Panc1 (cell line): ENCODE results near the gene STARD8. TPM values are rescaled to one million over a fixed set of nuclear protein-coding genes. Genes with fewer than 3 reads are reported as not detected.

Experiments used
- ATAC-seq: fragments of 200-7000 bp; cut with Tn5 transposase; 2 replicates; pipeline ENCODE4 v1.9.1; 2020; ENCODE audit warnings: mild to moderate bottlenecking, moderate library complexity
- BruUV-seq: library from RNA; stranded (reverse); fragments of 400-500 nt; replicated peaks from 2 replicates; lab custom pipeline; 2021; lab: Mats Ljungman, UMichigan
- CTCF ChIA-PET: fragments of 300-600 bp; sonication (Branson Sonifier 250); formaldehyde crosslinking; loops from one replicate; lab custom pipeline; 2022; ENCODE audit warnings: antibody characterized with exemption; lab: Charles Lee
- POLR2A ChIA-PET: fragments of 300-600 bp; sonication (Branson Sonifier 250); formaldehyde crosslinking; loops from one replicate; lab custom pipeline; 2022; ENCODE audit warnings: antibody characterized with exemption; lab: Charles Lee
- DNase-seq: peaks from one replicate; pipeline ENCODE4 v3.0.0-alpha.2; 2010; ENCODE audit warnings: low read depth, low spot score
- H3K27ac ChIP-seq: 2 replicates; pipeline ENCODE4 v1.5.1; 2011; ENCODE audit warnings: mild to moderate bottlenecking, low read length, inconsistent platforms
- H3K27me3 ChIP-seq: fragments of 200-500 bp; sonication (Bioruptor generic); 2 replicates; pipeline ENCODE4 v1.6.0; 2014; ENCODE audit warnings: low read length, inconsistent platforms; ENCODE audit not compliant: control insufficient read depth, insufficient read depth
- H3K36me3 ChIP-seq: fragments of 200-500 bp; sonication (Bioruptor generic); 2 replicates; pipeline ENCODE4 v1.5.1; 2014; ENCODE audit warnings: inconsistent platforms, mild to moderate bottlenecking, low read length, moderate library complexity; ENCODE audit not compliant: control insufficient read depth, insufficient read depth
- H3K4me1 ChIP-seq: 2 replicates; pipeline ENCODE4 v1.5.1; 2011; ENCODE audit warnings: inconsistent platforms, mild to moderate bottlenecking, low read length, moderate library complexity; ENCODE audit not compliant: control insufficient read depth, insufficient read depth
- H3K4me3 ChIP-seq, 2 experiments: 2 replicates each; pipeline ENCODE4 v1.5.1; 2011 to 2012; ENCODE audit warnings: low read depth in 2 of 2, low read length in 2 of 2, mild to moderate bottlenecking in 2 of 2, inconsistent platforms in 1 of 2, moderate library complexity in 1 of 2
- H3K9me3 ChIP-seq: fragments of 200-500 bp; sonication (Bioruptor generic); 2 replicates; pipeline ENCODE4 v1.5.1; 2014; ENCODE audit warnings: low read depth, mild to moderate bottlenecking, inconsistent platforms, low read length, moderate library complexity; ENCODE audit not compliant: control insufficient read depth, insufficient read depth
- CTCF ChIP-seq: fragments of 450-650 bp; IDR thresholded peaks from 2 replicates; pipeline ENCODE4 v1.5.1; 2017; ENCODE audit warnings: mild to moderate bottlenecking
- POLR2AphosphoS5 ChIP-seq: IDR thresholded peaks from 2 replicates; pipeline ENCODE4 v1.6.1; 2012; ENCODE audit warnings: mild to moderate bottlenecking, low read depth, low read length, moderate library complexity
- REST ChIP-seq, 2 experiments: IDR thresholded peaks; 2 replicates each; pipeline ENCODE4 v1.6.1; 2011 to 2012; ENCODE audit warnings: low read depth in 2 of 2, control low read depth in 1 of 2, low read length in 1 of 2, mild to moderate bottlenecking in 1 of 2, moderate library complexity in 1 of 2; ENCODE audit not compliant: insufficient read depth in 1 of 2
- SIN3A ChIP-seq: IDR thresholded peaks from 2 replicates; pipeline ENCODE4 v1.6.1; 2012; ENCODE audit warnings: low read depth, mild to moderate bottlenecking, low read length, moderate library complexity, borderline replicate concordance; ENCODE audit not compliant: insufficient read depth
- TCF7L2 ChIP-seq: IDR thresholded peaks from 2 replicates; pipeline ENCODE4 v1.6.1; 2011; ENCODE audit warnings: mild to moderate bottlenecking, low read depth, low read length, inconsistent platforms
- in situ Hi-C: cut with HindIII; loops from 2 replicates; pipeline ENCODE4 v1.10.0; 2016; ENCODE audit warnings: low sequenced_read_pairs, low pct_unique_long_range_greater_than_20kb
- intact Hi-C: fragments of 100-400 bp; cut with micrococcal nuclease; formaldehyde crosslinking; loops from one replicate; pipeline ENCODE4 v1.10.0; 2022; ENCODE audit not compliant: unreplicated experiment
- total RNA-seq: library from RNA; stranded (reverse); gene quantifications from one replicate; pipeline ENCODE4 v1.2.1, GENCODE V29; 2021; ENCODE audit not compliant: unreplicated experiment

The STARD8 gene
- total RNA-seq, 1 experiment from 2014 or later = 4.6 TPM

- Histone ChIP-seq H3K4me3 (no peak overlapping the region), H3K27ac (no peak overlapping the region), H3K27me3 (no peaks in the 10 kb centered on the region), H3K36me3 (no peaks in the 10 kb centered on the region), H3K4me1 (no peaks in the 10 kb centered on the region), H3K9me3 (no peaks in the 10 kb centered on the region)
- ChIA-PET CTCF (interaction anchor here (0.6 kb wide), 1 partner anchor 360 kb away, joined by 3 read pairs; no protein-coding TSS in a partner anchor), POLR2A (no interaction called here)
- DNase-seq (no peak), ATAC-seq (no peak)
- BruUV-seq = no TSS peak
- TF ChIP-seq TCF7L2 (no peak), SIN3A (no peak), REST (IDR thresholded peaks at IDR 0.05; ENCODE audit: insufficient read depth in 1 of 2, low read depth in 2 of 2, low read length in 1 of 2) (no peak), POLR2AphosphoS5 (no peak), CTCF (no peak)
- in situ Hi-C loops (no loop called here), intact Hi-C loops (no loop called here)
Observed at GRCh38 chrX:68725756-68726365, 78.4 kb downstream of the STARD8 start.

GRCh38 chrX:68726366-68726765 lies 78.9 kb downstream of the STARD8 start:
- no peak for DNase-seq
- Histone ChIP-seq H3K36me3 (no peaks in the 10 kb centered on the region), H3K4me3 (no peak overlapping the region), H3K4me1 (no peaks in the 10 kb centered on the region), H3K9me3 (no peaks in the 10 kb centered on the region), H3K27ac (no peak overlapping the region), H3K27me3 (no peaks in the 10 kb centered on the region)
- in situ Hi-C loops = no loop called here
- TF ChIP-seq SIN3A (no peak), REST (IDR thresholded peaks at IDR 0.05; ENCODE audit: insufficient read depth in 1 of 2, low read depth in 2 of 2, low read length in 1 of 2) (no peak), TCF7L2 (no peak), POLR2AphosphoS5 (no peak), CTCF (no peak)
- no peak for ATAC-seq
- intact Hi-C loops = no loop called here
- ChIA-PET CTCF (no interaction called here), POLR2A (no interaction called here)
- no TSS peak for BruUV-seq
